K562 (cell line): ENCODE data around the gene LENG8. TPM values are rescaled to one million over a fixed set of nuclear protein-coding genes. Genes with fewer than 3 reads are reported as not detected.

Experiments
- ATAC-seq: fragments of 200-7000 bp; cut with Tn5 transposase; 3 replicates; pipeline ENCODE4 v1.9.1; 2020; ENCODE audit warnings: moderate library complexity
- BruUV-seq: library from RNA; stranded (reverse); fragments of 400-500 nt; replicated peaks from 2 replicates; lab custom pipeline; 2021; lab: Mats Ljungman, UMichigan
- CTCF ChIA-PET: fragments of 300-600 bp; formaldehyde crosslinking; extraction: SDS; loops from one replicate; lab custom pipeline; 2021; ENCODE audit warnings: low intra/inter-chr PET ratio; lab: Yijun Ruan, JAX
- POLR2A ChIA-PET: fragments of 300-600, 350-650 bp; sonication (Branson Sonifier 250); formaldehyde crosslinking; extraction: SDS; loops from one replicate; lab custom pipeline; 2021; ENCODE audit warnings: antibody characterized with exemption, inconsistent platforms; lab: Yijun Ruan, JAX
- DNase-seq, 4 experiments: peaks; one replicate each; pipeline versions ENCODE4 v3.0.0 to v3.0.0-alpha.2; 2011 to 2018; ENCODE audit warnings: low spot score in 3 of 4, mixed read lengths in 3 of 4; ENCODE audit errors: extremely low read depth in 1 of 4
- FAIRE-seq: peaks from 2 replicates; lab custom pipeline; 2011; peaks lifted over from hg19 to GRCh38; lab: Jason Lieb, UNC
- H2AFZ ChIP-seq: 2 replicates; pipeline ENCODE4 v1.6.0; 2011; ENCODE audit warnings: low read depth, low read length, control low read depth, inconsistent platforms
- H3K27ac ChIP-seq: fragments of 200-600 bp; 3 replicates; pipeline ENCODE4 v1.8.0; 2011; ENCODE audit warnings: low read depth, mild to moderate bottlenecking, control low read depth, inconsistent platforms, low read length, moderate library complexity, mixed read lengths; ENCODE audit errors: extremely low read depth
- H3K27me3 ChIP-seq, 2 experiments: fragments of 300-600 bp in 1 of 2; 2 replicates in 1 of 2; 3 replicates in 1 of 2; pipeline versions ENCODE4 v1.6.0 to v1.8.0; 2011; ENCODE audit warnings: inconsistent platforms in 2 of 2, low read length in 2 of 2, mild to moderate bottlenecking in 1 of 2, mixed read lengths in 1 of 2, moderate library complexity in 1 of 2; ENCODE audit not compliant: control insufficient read depth in 2 of 2, insufficient read depth in 2 of 2
- H3K36me3 ChIP-seq: fragments of 300-600 bp; 3 replicates; pipeline ENCODE4 v1.8.0; 2011; ENCODE audit warnings: mild to moderate bottlenecking, low read length, inconsistent platforms; ENCODE audit not compliant: control insufficient read depth, insufficient read depth
- H3K4me1 ChIP-seq, 2 experiments: fragments of 200-600 bp in 1 of 2; replicated peaks in 1 of 2; 2 replicates in 1 of 2; 3 replicates in 1 of 2; pipeline versions ENCODE4 v1.5.1 to v1.8.0; 2011; ENCODE audit warnings: inconsistent platforms in 2 of 2, low read length in 2 of 2, mild to moderate bottlenecking in 1 of 2, mixed read lengths in 1 of 2, moderate library complexity in 1 of 2; ENCODE audit not compliant: control insufficient read depth in 2 of 2, insufficient read depth in 2 of 2
- H3K4me2 ChIP-seq: 2 replicates; pipeline ENCODE4 v1.6.1; 2011; ENCODE audit warnings: low read length, control low read depth, inconsistent platforms, mixed read lengths; ENCODE audit not compliant: insufficient read depth
- H3K4me3 ChIP-seq: fragments of 200-600 bp; sonication (generic), shearing (Covaris generic); 2 replicates; pipeline ENCODE4 v1.5.1; 2016; ENCODE audit warnings: control low read depth, inconsistent platforms
- H3K79me2 ChIP-seq: fragments of 200-600 bp; 3 replicates; pipeline ENCODE4 v1.8.0; 2011; ENCODE audit warnings: low read length, inconsistent platforms; ENCODE audit not compliant: control insufficient read depth, insufficient read depth
- H3K9ac ChIP-seq, 2 experiments: 2 replicates each; pipeline versions ENCODE4 v1.6.0 to v1.6.1; 2011; ENCODE audit warnings: low read depth in 2 of 2, low read length in 2 of 2, control low read depth in 1 of 2, inconsistent platforms in 1 of 2, mild to moderate bottlenecking in 1 of 2, mixed read lengths in 1 of 2; ENCODE audit not compliant: insufficient read depth in 1 of 2
- H3K9me1 ChIP-seq: one replicate; pipeline ENCODE4 v1.6.0; 2011; ENCODE audit warnings: inconsistent platforms, mild to moderate bottlenecking, low read length, moderate library complexity; ENCODE audit not compliant: control insufficient read depth, insufficient read depth
- H3K9me3 ChIP-seq: replicated peaks from 2 replicates; pipeline ENCODE4 v1.5.1; 2011; ENCODE audit warnings: low read depth, low read length, inconsistent platforms; ENCODE audit not compliant: control insufficient read depth, insufficient read depth
- H4K20me1 ChIP-seq: replicated peaks from 2 replicates; pipeline ENCODE4 v1.6.1; 2011; ENCODE audit warnings: low read length, inconsistent platforms, mixed read lengths; ENCODE audit not compliant: control insufficient read depth, insufficient read depth
- ATF1 ChIP-seq, 2 experiments: fragments of 450-650 bp in 1 of 2; IDR thresholded peaks; 2 replicates each; pipeline ENCODE4 v1.6.1; 2016; ENCODE audit warnings: missing compliant biosample characterization in 1 of 2, missing genetic modification characterization in 1 of 2
- BRF2 ChIP-seq: IDR thresholded peaks from 3 replicates; pipeline ENCODE4 v1.6.1; 2011; ENCODE audit warnings: borderline replicate concordance, mild to moderate bottlenecking; ENCODE audit not compliant: insufficient read length, insufficient read depth
- CTBP1 ChIP-seq: fragments of 450-650 bp; IDR thresholded peaks from 2 replicates; pipeline ENCODE4 v1.6.1; 2016; ENCODE audit warnings: borderline replicate concordance
- DIDO1 ChIP-seq: fragments of 450-650 bp; IDR thresholded peaks from 2 replicates; pipeline ENCODE4 v1.6.1; 2016; ENCODE audit warnings: low read depth, missing biosample characterization, missing genetic modification characterization
- ELF2 ChIP-seq: fragments of 250-450 bp; sonication (Bioruptor Pico); IDR thresholded peaks from 2 replicates; pipeline ENCODE4 v1.5.0; 2021; ENCODE audit warnings: mild to moderate bottlenecking
- ELK1 ChIP-seq: sonication (generic); formaldehyde crosslinking; IDR thresholded peaks from 2 replicates; pipeline ENCODE4 v1.8.1; 2022; ENCODE audit warnings: missing genetic modification reagents
- HLTF ChIP-seq: fragments of 450-650 bp; IDR thresholded peaks from 2 replicates; pipeline ENCODE4 v1.6.1; 2016
- VEZF1 ChIP-seq: fragments of 200-800 bp; sonication (Bioruptor generic); IDR thresholded peaks from 2 replicates; pipeline ENCODE4 v1.6.1; 2017; ENCODE audit warnings: missing genetic modification characterization, missing compliant biosample characterization
- WHSC1 ChIP-seq: IDR thresholded peaks from one replicate; pipeline ENCODE4 v1.6.1; 2012; ENCODE audit warnings: low read length, control low read depth, inconsistent platforms
- WGBS: fragments of 100-300 bp; shearing (Covaris generic); methylation state at CpG from one replicate; pipeline ENCODE4 v1.1.6; 2016; ENCODE audit warnings: low coverage, mixed read lengths; ENCODE audit not compliant: insufficient coverage; ENCODE audit errors: missing lambda C conversion rate; 5-methylcytosine and 5-hydroxymethylcytosine counted together
- in situ Hi-C: fragments of 300-500 bp; cut with MboI; formaldehyde crosslinking; loops from 4 replicates; pipeline ENCODE4 v1.15.0; 2018; ENCODE audit warnings: inconsistent platforms, mixed read lengths
- intact Hi-C: fragments of 100-400 bp; cut with micrococcal nuclease; formaldehyde crosslinking; loops from 2 replicates; pipeline ENCODE4 v1.14.2; 2022
- polyA plus RNA-seq, 8 experiments: library from polyadenylated mRNA; depleted of rRNA in 4 of 8; stranded (reverse) in 5 of 8; unstranded in 3 of 8; fragments of >200 nt; fragmentation: Nextera tagmentation in 2 of 8; fragmentation: Illumina TruSeq in 1 of 8; extraction: Ambion mirVana in 2 of 8; extraction: Trizol in 1 of 8; gene quantifications; 2 replicates each; pipeline versions ENCODE4 v1.2.1 to v1.2.3, GENCODE V29; 2011 to 2014; ENCODE audit warnings: inconsistent platforms in 1 of 8, missing spikeins in 1 of 8
- total RNA-seq, 7 experiments: library from RNA; depleted of rRNA in 6 of 7; stranded (reverse); fragments of >200 nt in 6 of 7; fragmentation: Illumina TruSeq in 2 of 7; extraction: Trizol in 2 of 7; gene quantifications; 2 replicates each; pipeline versions ENCODE4 v1.2.1 to v1.2.3, GENCODE V29; 2011 to 2021; ENCODE audit warnings: low replicate concordance in 1 of 7

Gene LENG8
- total and polyA plus RNA-seq, 9 of the 15 experiments (the other 6 are each of a cell fraction or from before 2014, with no cell fraction given): 0.74 to 146 (median 28.1) TPM

GRCh38 chr19:54464044-54464629 lies 15.1 kb downstream of the LENG8 start (continued):
- peak; percentile 45; the same call in 1 of the 2 replicates for TF ChIP-seq VEZF1
- TF ChIP-seq BRF2: no peak

- peaks cover 0 to 6% of the 10 kb centered on the region in 2 experiments; a peak in 3 of 5 replicates for H3K27me3 ChIP-seq
- ChIA-PET CTCF (interaction anchor here (0.7 kb wide), 1 partner anchor 34 kb away, joined by 3 read pairs; no protein-coding TSS in a partner anchor), POLR2A (no interaction called here)
- H3K36me3 ChIP-seq: peaks cover 26% of the 10 kb centered on the region; the same call in 2 of the 3 replicates
- H3K9ac ChIP-seq: peak overlapping the region; percentile 84 to 90
- H2AFZ ChIP-seq: peak overlapping the region; percentile 97
- no peaks in the 10 kb centered on the region for H3K9me1 ChIP-seq
- H4K20me1 ChIP-seq: no peaks in the 10 kb centered on the region
- H3K79me2 ChIP-seq: no peaks in the 10 kb centered on the region
- H3K4me2 ChIP-seq: peak overlapping the region; percentile 87
- FAIRE-seq: no peak
- H3K4me1 ChIP-seq: peaks cover 0 to 41% of the 10 kb centered on the region in 2 experiments; a peak in 2 of 5 replicates
- ATAC-seq: peak; percentile 87
- H3K27ac ChIP-seq: peak overlapping the region; percentile 95
- H3K4me3 ChIP-seq: peak overlapping the region; percentile 85
- intact Hi-C loops: no loop called here
- BruUV-seq: no TSS peak
- H3K9me3 ChIP-seq: no peaks in the 10 kb centered on the region
- in situ Hi-C loops: no loop called here
- DNase-seq: peak; percentile 85 to 94 (median 88)
- 4% methylated on average over 35 of the region's 87 CpGs for WGBS
- TF ChIP-seq ELF2 (CRISPR knock-in tag): peak; percentile 24; the same call in 1 of the 2 replicates
- no peak for TF ChIP-seq WHSC1
- peak; percentile 74 for TF ChIP-seq ATF1 (CRISPR knock-in tag; IDR thresholded peaks at IDR 0.05)
- TF ChIP-seq ATF1 (tag; IDR thresholded peaks at IDR 0.05): peak; percentile 94
- TF ChIP-seq ELK1 (CRISPR knock-in tag): no peak
- 0 out of 2 replicates have a peak, but pooled peaks have one; percentile 39 for TF ChIP-seq HLTF
- peak; percentile 45; the same call in 1 of the 2 replicates for TF ChIP-seq CTBP1
- TF ChIP-seq DIDO1: no peak
Measured at GRCh38 chr19:54464630-54465425, 15.8 kb downstream of the LENG8 start.
